Suprapubic skin (tissue), 4 donors: ENCODE data around the gene GNAI3. TPM values are rescaled to one million over a fixed set of nuclear protein-coding genes. Genes with fewer than 3 reads are reported as not detected.
A peak's percentile ranks its signal among the peaks of the same experiment; 100 is the strongest.

ENCODE experiments used
- DNase-seq, 2 donors: peaks; one replicate each; pipeline ENCODE4 v3.0.0-alpha.2; 2019; ENCODE audit warnings: low spot score in 2 of 2
- H3K27ac ChIP-seq: fragments of 200-600 bp; sonication (generic); one replicate; pipeline ENCODE4 v1.5.1; 2019
- H3K27me3 ChIP-seq: fragments of 200-600 bp; sonication (generic); one replicate; pipeline ENCODE4 v1.5.1; 2019
- H3K36me3 ChIP-seq: fragments of 200-600 bp; sonication (generic); one replicate; pipeline ENCODE4 v1.5.1; 2019
- H3K4me1 ChIP-seq: fragments of 200-600 bp; sonication (generic); one replicate; pipeline ENCODE4 v1.5.1; 2019
- H3K4me3 ChIP-seq: fragments of 200-600 bp; sonication (generic); one replicate; pipeline ENCODE4 v1.5.1; 2019; ENCODE audit warnings: mild to moderate bottlenecking
- H3K9me3 ChIP-seq: fragments of 200-600 bp; sonication (generic); one replicate; pipeline ENCODE4 v1.5.1; 2019
- EP300 ChIP-seq: sonication (generic); formaldehyde crosslinking; IDR thresholded peaks from one replicate; pipeline ENCODE4 v1.6.1; 2017; ENCODE audit warnings: antibody characterized with exemption
- POLR2A ChIP-seq, 2 donors: fragments of 450-650 bp; IDR thresholded peaks; one replicate each; pipeline ENCODE4 v1.6.1; 2017; ENCODE audit warnings: antibody characterized with exemption in 2 of 2, mild to moderate bottlenecking in 2 of 2, moderate library complexity in 2 of 2
- POLR2AphosphoS5 ChIP-seq, 3 donors: sonication (generic); formaldehyde crosslinking; IDR thresholded peaks; one replicate each; pipeline ENCODE4 v1.6.1; 2017; ENCODE audit warnings: antibody characterized with exemption in 3 of 3
- WGBS: methylation state at CpG from one replicate; pipeline ENCODE4 v1.1.5; 2018; 5-methylcytosine and 5-hydroxymethylcytosine counted together
- total RNA-seq, 4 donors: library from RNA; depleted of rRNA; stranded (reverse); fragments of >200 nt; gene quantifications; one replicate each; pipeline ENCODE4 v1.1.0, GENCODE V29; 2016
- TF ChIP-seq, protein P1 (sequence below), 2 donors: fragments of 200-600 bp in 1 of 2; fragments of 450-650 bp in 1 of 2; sonication (generic) in 1 of 2; IDR thresholded peaks; one replicate each; pipeline ENCODE4 v1.5.1; 2016 to 2019; ENCODE audit warnings: antibody characterized with exemption in 2 of 2, mild to moderate bottlenecking in 1 of 2, moderate library complexity in 1 of 2

GNAI3 gene
- total RNA-seq, 4 donors from 2014 or later = 6.7 to 11.1 (median 9.5) TPM

DNA sequence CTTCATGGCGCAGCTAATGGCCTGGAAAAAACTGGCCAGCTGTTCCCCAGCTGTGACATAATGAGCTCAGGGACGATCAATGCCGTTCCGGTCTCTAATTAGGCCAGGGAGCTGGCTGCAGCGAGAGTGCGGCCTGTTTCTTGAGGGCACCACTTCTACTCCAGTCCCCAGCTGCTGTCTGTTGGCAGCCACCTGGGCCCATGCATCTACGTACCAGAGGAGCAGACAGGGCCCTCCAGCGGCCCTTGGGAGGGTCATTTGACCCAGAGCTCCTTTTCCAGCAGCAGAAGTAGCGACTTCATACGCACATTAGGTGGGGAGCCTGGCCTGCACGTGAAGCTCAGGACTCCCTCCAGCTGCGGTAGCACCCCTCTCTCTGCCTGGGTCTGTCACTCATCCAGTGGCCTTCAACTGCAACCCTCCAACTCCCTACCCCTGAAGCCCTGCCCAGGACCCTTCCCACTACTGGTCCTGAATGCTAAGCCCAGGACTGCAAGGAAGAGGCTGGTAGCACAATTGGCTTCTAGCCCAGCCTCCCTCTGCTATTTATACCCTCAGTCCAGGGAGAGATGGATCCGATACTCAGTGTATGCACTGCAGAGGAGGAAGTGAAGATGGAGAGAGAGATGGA is 17.8 kb upstream of the GNAI3 start:
- Histone ChIP-seq H3K9me3 (no peaks in the 10 kb centered on the region), H3K36me3 (no peaks in the 10 kb centered on the region), H3K27ac (no peak overlapping the region), H3K4me3 (no peak overlapping the region), H3K4me1 (peaks cover 12% of the 10 kb centered on the region), H3K27me3 (peaks cover 4% of the 10 kb centered on the region)
- no peak for DNase-seq
- TF ChIP-seq EP300 (no peak), POLR2A (IDR thresholded peaks at IDR 0.05) (no peak), POLR2AphosphoS5 (IDR thresholded peaks at IDR 0.05) (no peak)
- TF ChIP-seq, protein P1, sequence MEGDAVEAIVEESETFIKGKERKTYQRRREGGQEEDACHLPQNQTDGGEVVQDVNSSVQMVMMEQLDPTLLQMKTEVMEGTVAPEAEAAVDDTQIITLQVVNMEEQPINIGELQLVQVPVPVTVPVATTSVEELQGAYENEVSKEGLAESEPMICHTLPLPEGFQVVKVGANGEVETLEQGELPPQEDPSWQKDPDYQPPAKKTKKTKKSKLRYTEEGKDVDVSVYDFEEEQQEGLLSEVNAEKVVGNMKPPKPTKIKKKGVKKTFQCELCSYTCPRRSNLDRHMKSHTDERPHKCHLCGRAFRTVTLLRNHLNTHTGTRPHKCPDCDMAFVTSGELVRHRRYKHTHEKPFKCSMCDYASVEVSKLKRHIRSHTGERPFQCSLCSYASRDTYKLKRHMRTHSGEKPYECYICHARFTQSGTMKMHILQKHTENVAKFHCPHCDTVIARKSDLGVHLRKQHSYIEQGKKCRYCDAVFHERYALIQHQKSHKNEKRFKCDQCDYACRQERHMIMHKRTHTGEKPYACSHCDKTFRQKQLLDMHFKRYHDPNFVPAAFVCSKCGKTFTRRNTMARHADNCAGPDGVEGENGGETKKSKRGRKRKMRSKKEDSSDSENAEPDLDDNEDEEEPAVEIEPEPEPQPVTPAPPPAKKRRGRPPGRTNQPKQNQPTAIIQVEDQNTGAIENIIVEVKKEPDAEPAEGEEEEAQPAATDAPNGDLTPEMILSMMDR (IDR thresholded peaks at IDR 0.05) = no peak
- 51% methylated on average over 8 of the region's 13 CpGs for WGBS

DNA sequence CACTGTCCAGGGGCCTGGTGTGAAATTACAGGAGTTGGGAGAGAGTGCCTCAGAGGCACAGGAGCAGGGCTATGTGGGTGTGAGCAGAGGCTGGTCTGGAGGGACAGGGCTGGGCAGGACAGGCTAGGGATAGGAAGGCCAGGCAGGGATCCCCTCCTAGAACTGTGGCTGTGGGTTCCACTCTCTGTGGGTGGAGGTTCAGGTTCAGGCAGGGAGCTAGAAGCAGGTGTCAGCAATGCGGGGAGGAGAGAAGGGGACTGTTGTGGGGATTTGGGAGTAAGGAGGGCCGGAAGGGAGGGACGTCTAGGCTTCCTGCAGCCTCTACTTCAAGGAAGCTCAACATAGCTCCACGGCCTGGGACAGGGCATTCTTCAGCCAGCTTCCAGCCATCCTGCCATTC is 17.0 kb upstream of the GNAI3 start:
- H3K4me3 ChIP-seq = no peak overlapping the region
- peaks cover 16% of the 10 kb centered on the region for H3K4me1 ChIP-seq
- no peaks in the 10 kb centered on the region for H3K27me3 ChIP-seq
- no peaks in the 10 kb centered on the region for H3K36me3 ChIP-seq
- DNase-seq = no peak
- no peaks in the 10 kb centered on the region for H3K9me3 ChIP-seq
- TF ChIP-seq POLR2A (IDR thresholded peaks at IDR 0.05) (no peak), POLR2AphosphoS5 (IDR thresholded peaks at IDR 0.05) (no peak), EP300 (no peak)
- TF ChIP-seq, protein P1 (IDR thresholded peaks at IDR 0.05) = no peak
- 87% methylated on average over 4 of the region's 4 CpGs for WGBS
- H3K27ac ChIP-seq = no peak overlapping the region

DNA sequence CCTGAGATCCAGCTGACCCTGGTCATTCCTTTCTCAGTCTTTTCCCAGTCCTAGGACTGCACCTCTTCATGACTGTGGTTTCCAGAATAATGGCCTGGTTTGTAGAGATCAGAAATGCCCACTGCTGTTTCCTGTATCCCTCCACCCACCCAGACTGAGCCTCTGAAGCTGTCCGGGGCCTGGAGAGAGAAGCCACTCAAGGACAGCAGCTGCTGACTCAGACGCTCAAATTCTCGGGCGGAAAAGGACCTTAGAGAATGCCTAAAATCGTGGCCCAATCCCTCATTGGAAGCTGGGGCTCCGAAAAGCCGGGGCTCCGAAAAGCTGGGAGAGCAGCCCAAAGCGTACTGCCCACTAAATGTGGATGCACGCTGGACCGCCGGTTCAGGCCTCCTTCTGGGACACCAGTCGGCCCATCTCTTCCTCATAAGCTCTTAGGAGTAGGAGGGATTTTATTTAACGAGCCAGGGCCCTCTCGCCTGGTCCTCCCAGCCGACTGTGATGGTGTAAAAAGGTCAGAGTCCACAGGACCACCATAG is 16.5 kb upstream of the GNAI3 start:
- Histone ChIP-seq H3K4me3 (peak overlapping the region; percentile 3), H3K4me1 (peaks cover 16% of the 10 kb centered on the region), H3K9me3 (no peaks in the 10 kb centered on the region), H3K27ac (no peak overlapping the region), H3K27me3 (no peaks in the 10 kb centered on the region), H3K36me3 (no peaks in the 10 kb centered on the region)
- TF ChIP-seq POLR2AphosphoS5 (IDR thresholded peaks at IDR 0.05) (no peak), EP300 (no peak), POLR2A (IDR thresholded peaks at IDR 0.05) (no peak)
- TF ChIP-seq, protein P1 (IDR thresholded peaks at IDR 0.05) = no peak
- DNase-seq = no peak
- WGBS = 68% methylated on average over 7 of the region's 16 CpGs

DNA sequence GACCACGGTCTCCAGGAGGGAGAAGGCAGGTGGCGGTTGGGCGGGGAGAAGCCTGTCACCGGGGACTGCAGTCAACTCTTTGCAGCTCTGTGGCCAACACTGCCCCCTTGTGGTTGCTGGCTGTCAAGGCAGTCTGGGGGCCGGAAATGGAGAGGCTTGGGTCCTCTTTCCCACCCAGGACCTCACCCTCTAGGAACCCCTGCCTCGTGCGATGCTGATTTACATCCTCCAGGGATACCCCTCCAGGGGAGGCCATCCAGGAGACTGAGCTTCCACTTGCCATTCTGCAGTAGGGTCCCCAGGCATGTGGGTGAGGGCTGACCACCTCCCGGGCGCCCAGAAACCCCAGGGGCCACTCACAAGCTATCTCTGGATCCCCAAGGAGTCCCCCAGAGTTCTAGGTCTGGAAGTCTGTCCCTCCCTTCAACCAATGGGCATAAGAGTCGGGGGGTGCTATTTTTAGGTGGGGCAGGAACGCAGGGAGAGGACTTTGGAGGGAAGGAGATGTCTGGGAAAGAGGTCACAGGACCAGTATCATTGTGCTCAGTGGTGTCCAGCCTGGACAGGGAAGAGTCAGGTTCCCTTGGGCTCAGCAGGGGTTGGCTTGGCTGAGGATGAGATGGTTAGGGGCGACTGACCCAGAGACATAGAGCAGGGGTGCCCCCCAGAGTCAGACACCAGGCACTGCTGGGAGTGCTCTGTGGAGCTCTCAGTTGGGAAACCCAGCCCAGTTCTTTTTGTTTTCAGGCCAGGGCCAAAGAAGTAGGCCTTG is 15.9 kb upstream of the GNAI3 start:
- Histone ChIP-seq H3K9me3 (no peaks in the 10 kb centered on the region), H3K4me3 (peak overlapping the region; percentile 3), H3K36me3 (no peaks in the 10 kb centered on the region), H3K27me3 (no peaks in the 10 kb centered on the region), H3K27ac (no peak overlapping the region), H3K4me1 (peaks cover 16% of the 10 kb centered on the region)
- TF ChIP-seq EP300 (no peak), POLR2A (IDR thresholded peaks at IDR 0.05) (no peak), POLR2AphosphoS5 (IDR thresholded peaks at IDR 0.05) (no peak)
- TF ChIP-seq, protein P1 (IDR thresholded peaks at IDR 0.05) = peak; percentile 91 to 97
- peak; percentile 90 for DNase-seq
- WGBS = 8% methylated on average over 2 of the region's 12 CpGs

GRCh38 chr1:109534307-109534858 is 14.0 kb upstream of the GNAI3 start:
- Histone ChIP-seq H3K4me3 (no peak overlapping the region), H3K9me3 (no peaks in the 10 kb centered on the region), H3K27me3 (no peaks in the 10 kb centered on the region), H3K4me1 (peaks cover 16% of the 10 kb centered on the region), H3K27ac (no peak overlapping the region), H3K36me3 (no peaks in the 10 kb centered on the region)
- DNase-seq = no peak
- TF ChIP-seq EP300 (no peak), POLR2AphosphoS5 (IDR thresholded peaks at IDR 0.05) (no peak), POLR2A (IDR thresholded peaks at IDR 0.05) (no peak)
- TF ChIP-seq, protein P1 (IDR thresholded peaks at IDR 0.05) = no peak
- WGBS = 93% methylated on average over 1 of the region's 1 CpG
